ENCODE measurements around the gene ARHGEF17. TPM values are rescaled to one million over a fixed set of nuclear protein-coding genes. Genes with fewer than 3 reads are reported as not detected.

Gene ARHGEF17
- total RNA-seq, 3 donors from 2014 or later: 7.6 to 75.8 (median 13.6) TPM

- ATAC-seq (no peak), DNase-seq (no peak)
- Histone ChIP-seq H3K36me3 (ENCODE audit: low read depth) (no peaks in the 10 kb centered on the region), H3K4me1 (ENCODE audit: low read depth) (no peaks in the 10 kb centered on the region), H3K4me3 (no peak overlapping the region), H3K9me3 (no peaks in the 10 kb centered on the region)
- intact Hi-C loops (cut with DNase I, micrococcal nuclease): loop anchor here (5.0 kb wide), 1 partner anchor 40 kb away; no protein-coding TSS in a partner anchor
- TF ChIP-seq CTCF (IDR thresholded peaks at IDR 0.05): no peak
Observed at GRCh38 chr11:73297231-73297590, 10.9 kb upstream of the ARHGEF17 start.

- Histone ChIP-seq H3K36me3 (ENCODE audit: low read depth) (no peaks in the 10 kb centered on the region), H3K9me3 (no peaks in the 10 kb centered on the region), H3K4me1 (ENCODE audit: low read depth) (no peaks in the 10 kb centered on the region), H3K4me3 (no peak overlapping the region)
- ATAC-seq: no peak
- DNase-seq: no peak
- intact Hi-C loops (cut with DNase I, micrococcal nuclease): loop anchor here (5.0 kb wide), 1 partner anchor 40 kb away; no protein-coding TSS in a partner anchor
- TF ChIP-seq CTCF (IDR thresholded peaks at IDR 0.05): no peak
Observed at GRCh38 chr11:73297702-73298101, 10.4 kb upstream of the ARHGEF17 start.

GRCh38 chr11:73298233-73298632, 9.8 kb upstream of the ARHGEF17 start:
- intact Hi-C loops (cut with DNase I, micrococcal nuclease): loop anchor here (5.0 kb wide), 1 partner anchor 39 kb away; no protein-coding TSS in a partner anchor
- ATAC-seq (no peak), DNase-seq (peak in 1 of 3 donors; percentile 16)
- Histone ChIP-seq H3K4me3 (no peak overlapping the region), H3K9me3 (no peaks in the 10 kb centered on the region), H3K36me3 (ENCODE audit: low read depth) (no peaks in the 10 kb centered on the region), H3K4me1 (ENCODE audit: low read depth) (no peaks in the 10 kb centered on the region)
- no peak for TF ChIP-seq CTCF (IDR thresholded peaks at IDR 0.05)

- TF ChIP-seq CTCF (IDR thresholded peaks at IDR 0.05): no peak
- DNase-seq: peak in 1 of 3 donors; percentile 15
- Histone ChIP-seq H3K4me1 (ENCODE audit: low read depth) (no peaks in the 10 kb centered on the region), H3K9me3 (no peaks in the 10 kb centered on the region), H3K36me3 (ENCODE audit: low read depth) (no peaks in the 10 kb centered on the region), H3K4me3 (no peak overlapping the region)
- no peak for ATAC-seq
- intact Hi-C loops (cut with DNase I, micrococcal nuclease): loop anchor here (5.0 kb wide), 1 partner anchor 38 kb away; no protein-coding TSS in a partner anchor
Observed at GRCh38 chr11:73299751-73300150, 8.3 kb upstream of the ARHGEF17 start.

GRCh38 chr11:73306069-73306841, 1.8 kb upstream of the ARHGEF17 start:
- TF ChIP-seq CTCF (IDR thresholded peaks at IDR 0.05): no peak
- ATAC-seq: no peak
- Histone ChIP-seq H3K4me1 (ENCODE audit: low read depth) (peaks cover 3% of the 10 kb centered on the region), H3K36me3 (ENCODE audit: low read depth) (no peaks in the 10 kb centered on the region), H3K9me3 (no peaks in the 10 kb centered on the region), H3K4me3 (no peak overlapping the region)
- intact Hi-C loops (cut with DNase I, micrococcal nuclease): no loop called here
- DNase-seq: no peak
